H1 (cell line): ENCODE measurements around the gene SPATA25. TPM values are rescaled to one million over a fixed set of nuclear protein-coding genes. Genes with fewer than 3 reads are reported as not detected.

Experiments
- CTCF ChIP-seq, 3 experiments: IDR thresholded peaks; 1 replicate in 2 of 3; 2 replicates in 1 of 3; pipeline versions ENCODE4 v1.5.1 to v1.6.1; 2011; ENCODE audit warnings: low read length in 3 of 3, mild to moderate bottlenecking in 3 of 3, inconsistent platforms in 2 of 3, low read depth in 1 of 3, moderate library complexity in 1 of 3; ENCODE audit not compliant: insufficient read depth in 1 of 3; ENCODE audit errors: control extremely low read depth in 1 of 3
- TBP ChIP-seq: IDR thresholded peaks from 2 replicates; pipeline ENCODE4 v1.6.1; 2011; ENCODE audit warnings: low read depth, low read length, improper control_type of control experiment
- TCF12 ChIP-seq: IDR thresholded peaks from 2 replicates; pipeline ENCODE4 v1.6.1; 2011; ENCODE audit warnings: low read depth, mild to moderate bottlenecking, low read length
- polyA plus RNA-seq, 7 experiments: library from polyadenylated mRNA; depleted of rRNA in 3 of 7; stranded (reverse) in 5 of 7; unstranded in 2 of 7; fragments of >200 nt in 5 of 7; fragments of 200-250 nt in 2 of 7; gene quantifications; 1 replicate in 5 of 7; 2 replicates in 1 of 7; 4 replicates in 1 of 7; pipeline versions ENCODE4 v1.2.1 to v1.2.3, GENCODE V29; 2011 to 2013; ENCODE audit warnings: missing spikeins in 2 of 7, mixed read lengths in 2 of 7
- total RNA-seq: library from RNA; stranded (reverse); fragmentation: NEBNext Ultra II Directional; extraction: Animal tissue kit (Norgen Biotek cat#: 25700); gene quantifications from 2 replicates; pipeline ENCODE4 v1.2.1, GENCODE V29; 2021

The SPATA25 gene
- total and polyA plus RNA-seq, 2 of the 8 experiments (the other 6 are each of a cell fraction or from before 2014, with no cell fraction given) = 2.0 to 3.0 TPM

GRCh38 chr20:45836841-45837240 is 50.6 kb downstream of the SPATA25 start (continued):
- no peak for TF ChIP-seq TBP
- no peak for TF ChIP-seq CTCF (IDR thresholded peaks at IDR 0.05; ENCODE audit: control extremely low read depth in 1 of 3, insufficient read depth in 1 of 3, low read depth in 1 of 3, low read length in 3 of 3)
- TF ChIP-seq TCF12 = no peak

Other genes starting within 250 kb of the SPATA25 start
- gene WFDC11, start 217.4 kb downstream of the SPATA25 start, total RNA-seq = not detected in 2 replicates
- not detected in 2 replicates for gene WFDC11, start 217.4 kb downstream of the SPATA25 start, polyA plus RNA-seq (2011; rRNA removed)
- not detected in 2 replicates for gene WFDC13, start 185.6 kb downstream of the SPATA25 start, total RNA-seq
- gene WFDC13, start 185.6 kb downstream of the SPATA25 start, polyA plus RNA-seq (2011; rRNA removed) = not detected in 2 replicates
- gene WFDC10B, start 182.6 kb downstream of the SPATA25 start, total RNA-seq = 0.54 TPM in 1 of 2 replicates, not detected in the other
- 0.21 and 0.36 TPM in 2 replicates for gene WFDC10B, start 182.6 kb downstream of the SPATA25 start, polyA plus RNA-seq (2011; rRNA removed)
- not detected in 2 replicates for gene SPINT4, start 165.3 kb downstream of the SPATA25 start, total RNA-seq
- not detected in 2 replicates for gene SPINT4, start 165.3 kb downstream of the SPATA25 start, polyA plus RNA-seq (2011; rRNA removed)
- gene WFDC3, start 95.7 kb downstream of the SPATA25 start, total RNA-seq = 0.50 TPM in 1 of 2 replicates, not detected in the other
- gene WFDC3, start 95.7 kb downstream of the SPATA25 start, polyA plus RNA-seq (2011; rRNA removed) = 0.11 and 0.60 TPM in 2 replicates
- gene DNTTIP1, start 95.7 kb downstream of the SPATA25 start, total RNA-seq = 38.4 and 41.9 TPM in 2 replicates
- 32.6 and 34.9 TPM in 2 replicates for gene DNTTIP1, start 95.7 kb downstream of the SPATA25 start, polyA plus RNA-seq (2011; rRNA removed)
- 243 and 255 TPM in 2 replicates for gene UBE2C, start 75.0 kb downstream of the SPATA25 start, total RNA-seq
- 312 and 326 TPM in 2 replicates for gene UBE2C, start 75.0 kb downstream of the SPATA25 start, polyA plus RNA-seq (2011; rRNA removed)
- gene TNNC2, start 60.3 kb downstream of the SPATA25 start, total RNA-seq = 3.6 and 5.7 TPM in 2 replicates
- 7.6 and 10.4 TPM in 2 replicates for gene TNNC2, start 60.3 kb downstream of the SPATA25 start, polyA plus RNA-seq (2011; rRNA removed)
- gene SNX21, start 53.8 kb downstream of the SPATA25 start, total RNA-seq = 16.1 and 16.8 TPM in 2 replicates
- gene SNX21, start 53.8 kb downstream of the SPATA25 start, polyA plus RNA-seq (2011; rRNA removed) = 15.8 and 28.2 TPM in 2 replicates
- gene ACOT8, start 30.2 kb downstream of the SPATA25 start, total RNA-seq = 37.3 and 37.6 TPM in 2 replicates
- 88.8 and 127 TPM in 2 replicates for gene ACOT8, start 30.2 kb downstream of the SPATA25 start, polyA plus RNA-seq (2011; rRNA removed)
- gene ZSWIM3, start 30.0 kb downstream of the SPATA25 start, total RNA-seq = 6.8 and 6.9 TPM in 2 replicates
- gene ZSWIM3, start 30.0 kb downstream of the SPATA25 start, polyA plus RNA-seq (2011; rRNA removed) = 5.4 and 5.5 TPM in 2 replicates
- 15.6 and 16.7 TPM in 2 replicates for gene ZSWIM1, start 6.4 kb downstream of the SPATA25 start, total RNA-seq
- 13.2 and 14.1 TPM in 2 replicates for gene ZSWIM1, start 6.4 kb downstream of the SPATA25 start, polyA plus RNA-seq (2011; rRNA removed)
- gene NEURL2, start 3.6 kb upstream of the SPATA25 start, total RNA-seq = 5.2 and 6.9 TPM in 2 replicates
- 6.9 and 10.3 TPM in 2 replicates for gene NEURL2, start 3.6 kb upstream of the SPATA25 start, polyA plus RNA-seq (2011; rRNA removed)
- 49.7 and 52.5 TPM in 2 replicates for gene CTSA, start 3.7 kb upstream of the SPATA25 start, total RNA-seq
- gene CTSA, start 3.7 kb upstream of the SPATA25 start, polyA plus RNA-seq (2011; rRNA removed) = 74.0 and 81.4 TPM in 2 replicates
- 120 TPM in 2 replicates for gene PLTP, start 24.5 kb upstream of the SPATA25 start, total RNA-seq
- 194 and 268 TPM in 2 replicates for gene PLTP, start 24.5 kb upstream of the SPATA25 start, polyA plus RNA-seq (2011; rRNA removed)
- gene PCIF1, start 47.1 kb upstream of the SPATA25 start, total RNA-seq = 27.2 and 30.3 TPM in 2 replicates
- 30.6 and 54.7 TPM in 2 replicates for gene PCIF1, start 47.1 kb upstream of the SPATA25 start, polyA plus RNA-seq (2011; rRNA removed)
- 14.6 and 15.9 TPM in 2 replicates for gene ZNF335, start 84.6 kb upstream of the SPATA25 start, total RNA-seq
- gene ZNF335, start 84.6 kb upstream of the SPATA25 start, polyA plus RNA-seq (2011; rRNA removed) = 12.4 and 17.1 TPM in 2 replicates
- 1.7 and 2.2 TPM in 2 replicates for gene MMP9, start 121.3 kb upstream of the SPATA25 start, total RNA-seq
- 1.5 and 1.6 TPM in 2 replicates for gene MMP9, start 121.3 kb upstream of the SPATA25 start, polyA plus RNA-seq (2011; rRNA removed)
- gene SLC12A5, start 141.6 kb upstream of the SPATA25 start, total RNA-seq = 5.9 and 7.3 TPM in 2 replicates
- 1.9 and 2.8 TPM in 2 replicates for gene SLC12A5, start 141.6 kb upstream of the SPATA25 start, polyA plus RNA-seq (2011; rRNA removed)
- 29.0 and 29.9 TPM in 2 replicates for gene NCOA5, start 202.3 kb upstream of the SPATA25 start, total RNA-seq
- gene NCOA5, start 202.3 kb upstream of the SPATA25 start, polyA plus RNA-seq (2011; rRNA removed) = 18.0 and 20.4 TPM in 2 replicates
- gene CD40, start 230.7 kb upstream of the SPATA25 start, total RNA-seq = 12.1 and 14.5 TPM in 2 replicates
- 18.8 and 19.6 TPM in 2 replicates for gene CD40, start 230.7 kb upstream of the SPATA25 start, polyA plus RNA-seq (2011; rRNA removed)